BLaER1 treated with 17β-estradiol and CSF1 and Interleukin-3, amounts not matched to agents 10 nM and 100 nM (cell line): ENCODE data around the gene WDPCP.

Experiments used
- H3K27ac ChIP-seq, 11 experiments: shearing (Covaris generic); formaldehyde crosslinking; 2 replicates each; pipeline ENCODE4 v1.8.1; 2022
- H3K27me3 ChIP-seq, 11 experiments: shearing (Covaris generic); formaldehyde crosslinking; 2 replicates each; pipeline ENCODE4 v1.8.1; 2022
- H3K36me3 ChIP-seq, 11 experiments: shearing (Covaris generic); formaldehyde crosslinking; 2 replicates each; pipeline ENCODE4 v1.8.1; 2022
- H3K4me1 ChIP-seq, 10 experiments: shearing (Covaris generic); formaldehyde crosslinking; 2 replicates each; pipeline ENCODE4 v1.8.1; 2022
- H3K4me2 ChIP-seq, 11 experiments: shearing (Covaris generic); formaldehyde crosslinking; 2 replicates each; pipeline ENCODE4 v1.8.1; 2022
- H3K4me3 ChIP-seq, 10 experiments: shearing (Covaris generic); formaldehyde crosslinking; 2 replicates each; pipeline ENCODE4 v1.8.1; 2022
- H3K9ac ChIP-seq, 11 experiments: shearing (Covaris generic); formaldehyde crosslinking; 2 replicates each; pipeline ENCODE4 v1.8.1; 2022
- H3K9me3 ChIP-seq, 11 experiments: shearing (Covaris generic); formaldehyde crosslinking; replicated peaks in 1 of 11; 2 replicates each; pipeline ENCODE4 v1.8.1; 2022
- H4K20me1 ChIP-seq, 11 experiments: shearing (Covaris generic); formaldehyde crosslinking; 2 replicates each; pipeline ENCODE4 v1.8.1; 2022
- Cebpa-rat ChIP-seq, 11 experiments: shearing (Covaris generic); IDR thresholded peaks; 2 replicates each; pipeline ENCODE4 v1.8.1; 2022

Gene WDPCP

GRCh38 chr2:63538390-63538789 is 49.9 kb downstream of the WDPCP start:
- no peaks in the 10 kb centered on the region for H3K4me1 ChIP-seq
- no peaks in the 10 kb centered on the region for H3K27me3 ChIP-seq
- H3K9me3 ChIP-seq, result peaks cover 8 to 17% (median 11%) of the 10 kb centered on the region in 11 experiments; a peak in 16 of 22 replicates
- no peak overlapping the region for H3K4me3 ChIP-seq
- H4K20me1 ChIP-seq, result no peaks in the 10 kb centered on the region
- no peak overlapping the region for H3K27ac ChIP-seq
- H3K4me2 ChIP-seq, result no peak overlapping the region
- TF ChIP-seq Cebpa-rat (IDR thresholded peaks at IDR 0.05), result no peak
- H3K36me3 ChIP-seq, result no peaks in the 10 kb centered on the region
- H3K9ac ChIP-seq, result no peak overlapping the region

- H3K4me2 ChIP-seq, result no peak overlapping the region
- no peaks in the 10 kb centered on the region for H3K36me3 ChIP-seq
- H3K27me3 ChIP-seq, result no peaks in the 10 kb centered on the region
- no peak overlapping the region for H3K27ac ChIP-seq
- H3K9me3 ChIP-seq, result peaks cover 9 to 27% (median 12%) of the 10 kb centered on the region in 11 experiments; a peak in 16 of 22 replicates
- H3K9ac ChIP-seq, result no peak overlapping the region
- no peaks in the 10 kb centered on the region for H4K20me1 ChIP-seq
- no peak overlapping the region for H3K4me3 ChIP-seq
- no peaks in the 10 kb centered on the region for H3K4me1 ChIP-seq
- no peak for TF ChIP-seq Cebpa-rat (IDR thresholded peaks at IDR 0.05)
These were observed 51.0 kb downstream of the WDPCP start for GRCh38 chr2:63537306-63537705.

DNA sequence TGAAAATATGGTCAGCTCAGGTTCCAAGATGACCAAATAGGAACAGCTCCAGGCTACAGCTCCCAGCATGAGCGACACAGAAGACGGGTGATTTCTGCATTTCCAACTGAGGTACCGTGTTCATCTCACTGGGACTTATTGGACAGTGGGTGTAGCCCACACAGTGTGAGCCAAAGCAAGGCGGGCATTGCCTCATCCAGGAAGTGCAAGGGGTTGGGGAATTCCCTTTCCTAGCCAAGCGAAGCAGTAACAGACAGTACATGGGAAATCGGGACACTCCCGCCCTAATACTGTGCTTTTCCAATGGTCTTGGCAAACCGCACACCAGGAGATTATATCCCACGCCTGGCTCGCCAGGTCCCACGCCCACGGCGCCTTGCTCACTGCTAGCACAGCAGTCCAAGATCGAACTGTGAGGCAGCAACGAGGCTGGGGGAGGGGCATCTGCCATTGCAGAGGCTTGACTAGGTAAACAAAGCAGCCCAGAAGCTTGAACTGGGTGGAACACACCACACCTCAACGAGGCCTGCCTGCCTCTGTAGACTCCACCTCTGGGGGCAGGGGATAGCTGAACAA is 57.5 kb downstream of the WDPCP start:
- H3K36me3 ChIP-seq, result peaks cover 0 to 8% (median 0%) of the 10 kb centered on the region in 11 experiments; a peak in 4 of 22 replicates
- no peak overlapping the region for H3K27ac ChIP-seq
- no peak overlapping the region for H3K9ac ChIP-seq
- no peak overlapping the region for H3K4me3 ChIP-seq
- peaks cover 23 to 45% (median 30%) of the 10 kb centered on the region in 11 experiments for H3K9me3 ChIP-seq
- TF ChIP-seq Cebpa-rat (IDR thresholded peaks at IDR 0.05), result no peak
- peaks cover 0 to 17% (median 8%) of the 10 kb centered on the region in 10 experiments; a peak in 10 of 20 replicates for H3K4me1 ChIP-seq
- H3K4me2 ChIP-seq, result no peak overlapping the region
- no peaks in the 10 kb centered on the region for H4K20me1 ChIP-seq
- no peaks in the 10 kb centered on the region for H3K27me3 ChIP-seq

DNA sequence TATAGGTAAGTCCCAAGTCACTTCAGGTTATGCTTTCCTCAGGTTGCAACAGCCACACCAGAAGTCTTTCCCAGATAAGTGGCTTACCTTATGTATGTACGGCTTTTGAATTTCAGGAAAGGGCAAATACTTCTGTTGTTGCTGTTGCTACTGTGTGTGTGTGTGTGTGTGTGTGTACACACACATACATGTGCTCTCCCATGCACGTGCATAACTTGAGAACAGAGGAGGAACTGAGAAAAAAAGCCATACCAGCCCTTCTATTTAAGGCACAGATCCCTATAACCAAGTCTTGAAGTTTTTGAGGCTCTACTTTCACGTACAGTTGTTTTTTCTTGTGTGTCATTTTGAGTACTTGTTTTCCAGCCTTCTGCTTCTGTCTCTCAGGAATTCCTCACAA is 62.4 kb downstream of the WDPCP start:
- no peak for TF ChIP-seq Cebpa-rat (IDR thresholded peaks at IDR 0.05)
- Histone ChIP-seq H3K4me1 (peaks cover 0 to 15% (median 8%) of the 10 kb centered on the region in 10 experiments; a peak in 10 of 20 replicates), H3K9ac (no peak overlapping the region), H3K4me2 (peak overlapping the region in 4 of 11 experiments; percentile 5 to 26 (median 17); a peak in 4 of 22 replicates), H4K20me1 (no peaks in the 10 kb centered on the region), H3K4me3 (no peak overlapping the region), H3K36me3 (peaks cover 0 to 8% (median 2%) of the 10 kb centered on the region in 11 experiments; a peak in 5 of 22 replicates), H3K9me3 (peaks cover 34 to 51% (median 43%) of the 10 kb centered on the region in 11 experiments), H3K27ac (no peak overlapping the region), H3K27me3 (no peaks in the 10 kb centered on the region)

DNA sequence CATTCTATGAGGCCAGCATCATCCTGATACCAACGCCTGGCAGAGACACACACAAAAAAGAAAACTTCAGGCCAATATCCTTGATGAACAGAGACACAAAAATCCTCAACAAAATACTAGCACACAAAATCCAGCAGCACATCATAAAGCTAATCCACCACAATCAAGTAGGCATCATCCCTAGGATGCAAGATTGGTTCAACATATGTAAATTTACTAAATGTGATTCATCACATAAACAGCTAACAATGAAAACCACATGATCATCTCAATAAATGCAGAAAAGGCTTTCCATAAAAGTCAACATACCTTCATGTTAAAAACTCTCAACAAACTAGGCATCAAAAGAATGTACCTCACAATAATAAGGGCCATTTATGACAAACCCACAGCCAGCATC is 65.3 kb downstream of the WDPCP start:
- H3K4me1 ChIP-seq, result peaks cover 0 to 12% (median 8%) of the 10 kb centered on the region in 10 experiments; a peak in 9 of 20 replicates
- no peak overlapping the region for H3K9ac ChIP-seq
- no peak overlapping the region for H3K4me2 ChIP-seq
- H3K4me3 ChIP-seq, result no peak overlapping the region
- H3K9me3 ChIP-seq, result peaks cover 54 to 65% (median 58%) of the 10 kb centered on the region in 11 experiments
- H4K20me1 ChIP-seq, result no peaks in the 10 kb centered on the region
- no peak overlapping the region for H3K27ac ChIP-seq
- peaks cover 0 to 10% (median 0%) of the 10 kb centered on the region in 11 experiments; a peak in 6 of 22 replicates for H3K36me3 ChIP-seq
- no peak for TF ChIP-seq Cebpa-rat (IDR thresholded peaks at IDR 0.05)
- no peaks in the 10 kb centered on the region for H3K27me3 ChIP-seq

- Histone ChIP-seq H3K9me3 (peaks cover 54 to 66% (median 58%) of the 10 kb centered on the region in 11 experiments), H3K4me3 (no peak overlapping the region), H3K4me1 (peaks cover 0 to 2% (median 0%) of the 10 kb centered on the region in 10 experiments; a peak in 4 of 20 replicates), H3K27me3 (no peaks in the 10 kb centered on the region), H3K27ac (no peak overlapping the region), H3K36me3 (peaks cover 0 to 10% (median 0%) of the 10 kb centered on the region in 11 experiments; a peak in 6 of 22 replicates), H3K9ac (no peak overlapping the region), H3K4me2 (no peak overlapping the region), H4K20me1 (no peaks in the 10 kb centered on the region)
- no peak for TF ChIP-seq Cebpa-rat (IDR thresholded peaks at IDR 0.05)
These were observed 67.5 kb downstream of the WDPCP start for GRCh38 chr2:63520793-63521192.

DNA sequence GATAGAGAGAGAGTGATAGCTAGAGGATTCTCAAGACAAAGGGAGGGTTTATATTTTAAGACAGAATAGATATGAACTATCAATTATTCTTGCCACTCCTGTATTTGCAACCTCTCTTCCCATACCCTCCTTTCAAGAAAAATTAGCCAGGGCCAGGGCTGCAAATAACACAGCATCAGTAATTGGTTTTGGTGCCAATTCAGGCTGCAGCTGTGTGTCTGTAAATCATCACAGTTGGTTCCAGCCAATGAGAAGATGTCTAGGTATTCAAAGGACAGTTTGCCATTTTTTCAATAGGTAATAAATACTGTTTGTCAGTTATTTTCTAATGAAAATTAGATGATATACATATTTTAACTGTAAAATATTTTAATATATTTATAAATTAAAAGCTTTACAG is 73.5 kb downstream of the WDPCP start:
- H3K4me2 ChIP-seq, result no peak overlapping the region
- H3K4me3 ChIP-seq, result no peak overlapping the region
- H3K27ac ChIP-seq, result no peak overlapping the region
- H3K27me3 ChIP-seq, result no peaks in the 10 kb centered on the region
- no peaks in the 10 kb centered on the region for H4K20me1 ChIP-seq
- H3K36me3 ChIP-seq, result 0 out of 22 replicates have a peak, but pooled peaks cover 0 to 4% (median 0%) of the 10 kb centered on the region in 11 experiments
- no peaks in the 10 kb centered on the region for H3K4me1 ChIP-seq
- no peak for TF ChIP-seq Cebpa-rat (IDR thresholded peaks at IDR 0.05)
- H3K9me3 ChIP-seq, result peaks cover 34 to 49% (median 39%) of the 10 kb centered on the region in 11 experiments
- no peak overlapping the region for H3K9ac ChIP-seq

DNA sequence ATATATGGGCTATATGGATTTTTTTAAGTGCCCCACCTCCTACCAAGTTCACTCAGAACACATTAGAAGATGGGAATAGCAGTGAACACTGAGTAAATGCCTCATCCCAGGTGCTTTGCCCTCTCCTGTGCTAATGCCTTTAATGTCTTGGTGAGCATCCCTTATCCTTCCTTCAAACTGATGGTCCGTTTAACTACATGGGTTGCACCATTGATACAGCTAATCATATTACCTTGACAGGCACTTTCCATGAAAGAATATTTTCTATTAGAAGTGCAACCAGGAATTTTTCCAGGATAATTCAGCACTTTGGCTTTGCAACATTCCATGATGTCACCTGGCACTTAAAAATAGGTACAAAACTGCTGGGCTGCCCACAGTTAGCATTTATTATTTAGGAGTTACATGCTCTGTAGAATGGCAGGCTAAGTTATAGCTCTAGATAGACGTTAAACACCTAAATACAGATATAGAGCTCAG is 74.0 kb downstream of the WDPCP start:
- H3K4me2 ChIP-seq, result no peak overlapping the region
- no peak overlapping the region for H3K27ac ChIP-seq
- TF ChIP-seq Cebpa-rat (IDR thresholded peaks at IDR 0.05), result no peak
- no peaks in the 10 kb centered on the region for H3K27me3 ChIP-seq
- no peak overlapping the region for H3K9ac ChIP-seq
- H4K20me1 ChIP-seq, result no peaks in the 10 kb centered on the region
- H3K4me1 ChIP-seq, result no peaks in the 10 kb centered on the region
- H3K36me3 ChIP-seq, result 0 out of 22 replicates have a peak, but pooled peaks cover 0 to 1% (median 0%) of the 10 kb centered on the region in 11 experiments
- no peak overlapping the region for H3K4me3 ChIP-seq
- peaks cover 31 to 49% (median 37%) of the 10 kb centered on the region in 11 experiments for H3K9me3 ChIP-seq

DNA sequence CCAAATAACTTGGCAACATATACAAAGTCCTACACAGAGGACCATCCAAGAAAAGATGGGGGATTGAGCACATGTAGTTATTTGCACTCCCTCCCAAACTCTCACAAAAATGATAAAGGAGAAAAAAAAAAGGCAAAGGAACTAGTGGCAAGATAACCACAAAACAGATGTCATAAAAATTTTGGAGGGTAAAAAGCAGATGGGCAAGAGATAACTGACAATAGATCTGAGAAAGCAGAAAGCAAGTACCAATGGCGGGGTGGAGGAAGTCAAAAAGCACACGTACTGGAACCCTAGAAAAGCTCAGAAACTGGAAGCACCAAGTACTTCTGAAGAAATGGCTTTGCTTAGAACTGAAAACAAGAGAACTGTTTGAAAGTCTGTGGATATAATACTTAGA is 82.0 kb downstream of the WDPCP start:
- Histone ChIP-seq H3K4me1 (peaks cover 0 to 28% (median 8%) of the 10 kb centered on the region in 10 experiments; a peak in 12 of 20 replicates), H3K27me3 (no peaks in the 10 kb centered on the region), H4K20me1 (no peaks in the 10 kb centered on the region), H3K4me2 (peak overlapping the region in 7 of 11 experiments; percentile 1 to 56 (median 23); a peak in 10 of 22 replicates), H3K9me3 (peaks cover 15 to 45% (median 31%) of the 10 kb centered on the region in 11 experiments; a peak in 19 of 22 replicates), H3K4me3 (no peak overlapping the region), H3K27ac (peak overlapping the region in 1 of 11 experiments; percentile 14; a peak in 1 of 22 replicates), H3K36me3 (no peaks in the 10 kb centered on the region), H3K9ac (no peak overlapping the region)
- TF ChIP-seq Cebpa-rat (IDR thresholded peaks at IDR 0.05), result no peak
